Mucosa of descending colon (tissue), 3 donors: Measurements from ENCODE around the gene LRRN4CL. TPM values are rescaled to one million over a fixed set of nuclear protein-coding genes. Genes with fewer than 3 reads are reported as not detected.
"Not testable (repeated sequence)": the region's sequence is repeated elsewhere in the genome, so short reads cannot be mapped to it uniquely, and the experiment has no call there.

Experiments used
- ATAC-seq: fragments of 200-7000 bp; cut with Tn5 transposase; one replicate; pipeline ENCODE4 v1.9.1; 2020; ENCODE audit warnings: mild to moderate bottlenecking, moderate library complexity
- DNase-seq, 3 donors: peaks; one replicate each; pipeline ENCODE4 v3.0.0-alpha.2; 2020
- H3K36me3 ChIP-seq: fragments of 200-600 bp; one replicate; pipeline ENCODE4 v1.8.0; 2021; ENCODE audit warnings: low read depth, mild to moderate bottlenecking
- H3K4me1 ChIP-seq: fragments of 200-600 bp; one replicate; pipeline ENCODE4 v1.8.0; 2021; ENCODE audit warnings: low read depth, mild to moderate bottlenecking
- H3K4me3 ChIP-seq: fragments of 200-600 bp; one replicate; pipeline ENCODE4 v1.8.0; 2021; ENCODE audit warnings: mild to moderate bottlenecking
- H3K9me3 ChIP-seq: fragments of 200-600 bp; one replicate; pipeline ENCODE4 v1.8.0; 2021; ENCODE audit warnings: mild to moderate bottlenecking
- CTCF ChIP-seq: fragments of 200-600 bp; IDR thresholded peaks from one replicate; pipeline ENCODE4 v1.8.0; 2022; ENCODE audit warnings: antibody characterized with exemption, mild to moderate bottlenecking
- intact Hi-C, 2 donors: fragments of 100-400 bp; cut with DNase I in 1 of 2; cut with micrococcal nuclease in 1 of 2; formaldehyde crosslinking; loops; one replicate each; pipeline versions ENCODE4 v1.11.0 to v1.11.1; 2022; cut with DNase I, micrococcal nuclease
- total RNA-seq, 3 donors: library from RNA; stranded (reverse); fragmentation: NEBNext Ultra II Directional in 2 of 3; extraction: Animal tissue kit (Norgen Biotek cat#: 25700) in 2 of 3; gene quantifications; one replicate each; pipeline versions ENCODE4 v1.2.1 to v1.2.4, GENCODE V29; 2021 to 2023
- donor health status: DM: no; HTN: no; CAD: no; lungs with moderate emphysema.
- donor health status: DM: no; HTN: no; CAD: no.
- donor health status: DM: no; HTN: yes; CAD: no.

LRRN4CL gene
- total RNA-seq, 3 donors from 2014 or later, result 1.2 to 11.5 (median 5.6) TPM

DNA sequence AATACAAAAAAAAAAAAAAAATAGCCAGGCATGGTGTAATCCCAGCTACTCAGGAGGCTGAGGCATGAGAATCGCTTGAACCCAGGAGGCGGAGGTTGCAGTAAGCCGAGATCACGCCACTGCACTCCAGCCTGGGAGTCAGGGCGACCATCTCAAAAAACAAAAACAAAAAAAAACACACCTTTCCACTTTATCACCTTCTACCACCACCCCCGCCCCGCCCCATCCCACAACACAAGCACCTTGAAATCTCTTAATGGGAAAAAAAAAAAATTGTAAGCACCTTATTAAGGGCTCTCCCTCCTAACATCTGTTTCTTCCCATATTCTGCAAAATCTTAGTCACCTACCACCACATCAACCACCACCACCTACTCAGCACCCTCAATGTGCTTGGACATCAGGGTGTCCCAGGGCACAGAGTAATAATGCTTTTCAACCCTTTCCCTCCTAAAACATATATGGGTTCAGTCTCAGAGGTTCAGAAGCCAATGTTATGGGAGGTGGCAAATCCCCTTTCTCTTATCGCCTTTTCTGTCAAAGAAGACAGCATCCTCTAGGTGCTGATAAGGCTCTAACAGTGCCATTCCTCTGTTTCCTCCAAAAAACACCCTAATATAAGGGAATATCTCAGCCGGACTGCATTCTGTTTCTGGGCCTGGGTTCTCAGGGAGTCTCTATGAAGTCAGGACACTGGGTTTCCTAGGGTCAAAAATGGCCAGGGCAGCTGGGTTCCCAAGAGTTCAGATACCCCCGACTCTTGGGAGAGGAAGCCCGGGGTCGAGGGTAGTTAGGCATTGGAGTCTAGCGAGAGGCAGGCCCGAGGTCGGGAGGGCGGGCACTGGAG is 36.9 kb downstream of the LRRN4CL start:
- intact Hi-C loops, result no loop called here
- H3K9me3 ChIP-seq, result no peaks in the 10 kb centered on the region
- H3K36me3 ChIP-seq, result no peaks in the 10 kb centered on the region
- ATAC-seq, result no peak
- no peak for TF ChIP-seq CTCF
- peaks cover 12% of the 10 kb centered on the region for H3K4me1 ChIP-seq
- peak overlapping the region; percentile 56 for H3K4me3 ChIP-seq
- peak in 1 of 3 donors; percentile 33 for DNase-seq

DNA sequence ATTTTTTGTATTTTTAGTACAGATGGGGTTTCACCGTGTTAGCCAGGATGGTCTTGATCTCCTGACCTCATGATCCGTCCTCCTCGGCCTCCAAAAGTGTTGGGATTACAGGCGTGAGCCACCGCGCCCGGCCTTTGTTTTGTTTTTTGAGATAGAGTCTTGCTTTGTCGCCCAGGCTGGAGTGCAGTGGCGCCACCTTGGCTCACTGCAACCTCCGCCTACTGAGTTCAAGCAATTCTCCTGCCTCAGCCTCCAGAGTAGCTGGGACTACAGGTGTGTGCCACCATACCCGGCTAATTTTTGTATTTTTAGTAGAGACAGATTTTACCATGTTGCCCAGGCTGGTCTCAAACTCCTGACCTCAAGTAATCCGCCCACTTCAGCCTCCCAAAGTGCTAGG is 39.0 kb downstream of the LRRN4CL start:
- H3K9me3 ChIP-seq, H3K4me3 ChIP-seq, H3K36me3 ChIP-seq, intact Hi-C loops, ATAC-seq: not testable (repeated sequence)
- peaks cover 24% of the 10 kb centered on the region for H3K4me1 ChIP-seq
- DNase-seq, result peak in 1 of 3 donors; percentile 37

DNA sequence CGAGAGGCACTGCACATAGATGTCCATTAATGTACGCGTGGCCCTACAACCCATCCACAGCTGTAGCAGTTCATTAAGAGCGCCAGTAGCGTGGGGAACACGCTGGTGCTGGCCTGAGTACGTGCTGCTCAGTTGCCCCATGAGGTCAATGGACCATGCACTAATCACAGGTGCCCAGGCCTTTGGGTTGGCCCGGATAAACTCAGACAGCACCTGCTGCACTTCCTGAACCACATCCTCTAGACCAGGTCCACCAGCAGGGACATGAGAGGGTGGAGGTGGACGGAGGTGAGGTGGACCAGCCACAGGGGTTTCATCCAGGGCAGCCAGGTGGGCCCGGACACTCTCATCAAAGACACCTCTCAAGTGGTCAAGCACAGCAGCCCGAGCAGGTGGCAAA is 39.8 kb downstream of the LRRN4CL start:
- Histone ChIP-seq H3K4me3 (no peak overlapping the region), H3K4me1 (peaks cover 29% of the 10 kb centered on the region), H3K36me3 (no peaks in the 10 kb centered on the region), H3K9me3 (no peaks in the 10 kb centered on the region)
- no peak for ATAC-seq
- intact Hi-C loops, result no loop called here
- peak in 1 of 3 donors; percentile 34 for DNase-seq
- TF ChIP-seq CTCF, result no peak

- Histone ChIP-seq H3K4me1 (peaks cover 34% of the 10 kb centered on the region), H3K9me3 (no peaks in the 10 kb centered on the region), H3K36me3 (no peaks in the 10 kb centered on the region), H3K4me3 (no peak overlapping the region)
- TF ChIP-seq CTCF, result no peak
- ATAC-seq (no peak), DNase-seq (peak in 1 of 3 donors; percentile 44)
- intact Hi-C loops, result no loop called here
These were observed 40.4 kb downstream of the LRRN4CL start for GRCh38 chr11:62648967-62649364.

DNA sequence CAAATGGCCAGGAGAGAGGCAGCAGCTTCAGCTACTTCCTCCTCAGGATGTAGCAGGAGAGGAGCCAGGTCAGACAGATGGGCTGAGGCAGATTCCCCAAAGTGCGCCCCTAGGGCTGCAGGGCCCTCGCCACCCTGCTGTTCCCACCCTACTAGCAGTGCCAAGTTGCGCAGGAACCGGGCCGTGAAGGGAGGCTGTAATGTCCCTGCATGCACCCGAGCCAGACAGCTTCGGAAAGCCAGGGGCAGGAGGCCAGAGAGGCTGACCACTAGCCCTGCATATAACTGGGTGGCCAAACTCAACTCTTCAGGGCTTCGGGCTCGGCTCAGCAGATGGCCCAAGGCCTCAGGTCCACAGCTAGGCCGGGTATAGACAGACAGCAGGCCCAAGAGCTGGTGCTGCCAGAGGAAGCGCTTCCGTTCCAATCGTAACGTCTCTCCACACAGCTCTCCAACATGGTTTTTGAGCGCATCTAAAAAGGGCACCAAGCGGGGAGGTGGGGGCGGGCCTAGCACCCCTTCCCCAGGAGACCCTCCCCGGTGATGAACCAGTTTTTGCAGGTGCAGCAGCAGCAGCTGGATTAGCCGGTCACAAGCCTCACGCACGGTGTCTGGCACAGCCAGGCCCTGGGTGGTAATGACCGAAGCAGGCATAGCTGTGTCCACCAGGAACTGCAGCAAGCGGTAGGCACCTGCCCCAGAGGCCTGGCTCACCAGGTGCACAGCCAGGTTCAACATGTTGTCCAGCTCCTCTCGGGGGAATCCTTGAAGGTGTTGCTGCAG is 41.0 kb downstream of the LRRN4CL start:
- Histone ChIP-seq H3K4me1 (peaks cover 34% of the 10 kb centered on the region), H3K9me3 (no peaks in the 10 kb centered on the region), H3K36me3 (no peaks in the 10 kb centered on the region), H3K4me3 (no peak overlapping the region)
- ATAC-seq, result no peak
- no peak for TF ChIP-seq CTCF
- intact Hi-C loops, result no loop called here
- DNase-seq, result peak in 1 of 3 donors; percentile 54

- TF ChIP-seq CTCF, result no peak
- no peak for DNase-seq
- Histone ChIP-seq H3K4me1 (peaks cover 34% of the 10 kb centered on the region), H3K4me3 (no peak overlapping the region), H3K9me3 (no peaks in the 10 kb centered on the region), H3K36me3 (no peaks in the 10 kb centered on the region)
- no peak for ATAC-seq
- intact Hi-C loops, result no loop called here
These were observed 41.7 kb downstream of the LRRN4CL start for GRCh38 chr11:62647609-62648005.
